Measurements from ENCODE around the gene CYTH3.

DNA sequence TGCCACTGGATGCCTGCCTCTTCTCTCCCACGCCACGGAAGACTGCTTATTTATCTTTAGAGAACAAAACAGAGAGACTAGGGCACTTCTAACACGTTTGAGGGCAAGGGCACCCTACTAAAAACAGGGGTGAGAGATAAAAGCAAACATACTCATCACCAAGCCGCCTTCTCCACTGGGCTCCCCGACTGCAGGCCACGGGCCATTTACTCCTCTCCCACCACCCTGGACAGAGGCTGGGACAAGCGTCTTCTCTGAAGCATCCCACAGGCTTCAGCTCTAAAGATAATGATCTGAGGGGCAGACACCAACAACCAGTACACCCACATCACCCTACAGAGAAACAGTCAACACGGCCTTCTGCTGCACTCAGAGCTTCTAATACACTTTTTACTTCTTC, 78.7 kb downstream of the CYTH3 start:
- TF ChIP-seq POLR2A (IDR thresholded peaks at IDR 0.05) = no peak
- TF ChIP-seq, protein P1, sequence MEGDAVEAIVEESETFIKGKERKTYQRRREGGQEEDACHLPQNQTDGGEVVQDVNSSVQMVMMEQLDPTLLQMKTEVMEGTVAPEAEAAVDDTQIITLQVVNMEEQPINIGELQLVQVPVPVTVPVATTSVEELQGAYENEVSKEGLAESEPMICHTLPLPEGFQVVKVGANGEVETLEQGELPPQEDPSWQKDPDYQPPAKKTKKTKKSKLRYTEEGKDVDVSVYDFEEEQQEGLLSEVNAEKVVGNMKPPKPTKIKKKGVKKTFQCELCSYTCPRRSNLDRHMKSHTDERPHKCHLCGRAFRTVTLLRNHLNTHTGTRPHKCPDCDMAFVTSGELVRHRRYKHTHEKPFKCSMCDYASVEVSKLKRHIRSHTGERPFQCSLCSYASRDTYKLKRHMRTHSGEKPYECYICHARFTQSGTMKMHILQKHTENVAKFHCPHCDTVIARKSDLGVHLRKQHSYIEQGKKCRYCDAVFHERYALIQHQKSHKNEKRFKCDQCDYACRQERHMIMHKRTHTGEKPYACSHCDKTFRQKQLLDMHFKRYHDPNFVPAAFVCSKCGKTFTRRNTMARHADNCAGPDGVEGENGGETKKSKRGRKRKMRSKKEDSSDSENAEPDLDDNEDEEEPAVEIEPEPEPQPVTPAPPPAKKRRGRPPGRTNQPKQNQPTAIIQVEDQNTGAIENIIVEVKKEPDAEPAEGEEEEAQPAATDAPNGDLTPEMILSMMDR (IDR thresholded peaks at IDR 0.05) = no peak
